VCaP (cell line): ENCODE results near the gene PRR20G.

Source experiments
- H3K27ac ChIP-seq: fragments of 450-650 bp; 2 replicates; pipeline ENCODE4 v1.5.1; 2017
- CTCF ChIP-seq: fragments of 450-650 bp; conservative IDR thresholded peaks from 2 replicates; pipeline ENCODE4 v1.5.1; 2017; ENCODE audit warnings: mild to moderate bottlenecking, moderate library complexity

PRR20G gene

GRCh38 chr3:127325629-127325961 lies 37.7 kb upstream of the PRR20G start:
- H3K27ac ChIP-seq, result no peak overlapping the region
- TF ChIP-seq CTCF, result no peak

- no peak for TF ChIP-seq CTCF
Measured at GRCh38 chr3:127324913-127325628, 37.2 kb upstream of the PRR20G start.

GRCh38 chr3:127324076-127324475 lies 36.2 kb upstream of the PRR20G start:
- H3K27ac ChIP-seq, result no peak overlapping the region
- no peak for TF ChIP-seq CTCF

More at GRCh38 chr3:127324913-127325628, 37.2 kb upstream of the PRR20G start:
- no peak overlapping the region for H3K27ac ChIP-seq

GRCh38 chr3:127323581-127323980 lies 35.7 kb upstream of the PRR20G start:
- H3K27ac ChIP-seq, result no peak overlapping the region
- TF ChIP-seq CTCF, result no peak

GRCh38 chr3:127321371-127321770 lies 33.5 kb upstream of the PRR20G start:
- no peak overlapping the region for H3K27ac ChIP-seq
- no peak for TF ChIP-seq CTCF

GRCh38 chr3:127320529-127321121 lies 32.8 kb upstream of the PRR20G start:
- no peak for TF ChIP-seq CTCF
- no peak overlapping the region for H3K27ac ChIP-seq

- H3K27ac ChIP-seq, result no peak overlapping the region
- no peak for TF ChIP-seq CTCF
Measured at GRCh38 chr3:127316685-127317084, 28.8 kb upstream of the PRR20G start.
